K562 (cell line): ENCODE results near the gene PRND. TPM values are rescaled to one million over a fixed set of nuclear protein-coding genes. Genes with fewer than 3 reads are reported as not detected.
"Not testable (repeated sequence)": the region's sequence is repeated elsewhere in the genome, so short reads cannot be mapped to it uniquely, and the experiment has no call there.

ENCODE experiments used
- ATAC-seq: fragments of 200-7000 bp; cut with Tn5 transposase; 3 replicates; pipeline ENCODE4 v1.9.1; 2020; ENCODE audit warnings: moderate library complexity
- BruUV-seq: library from RNA; stranded (reverse); fragments of 400-500 nt; replicated peaks from 2 replicates; lab custom pipeline; 2021; lab: Mats Ljungman, UMichigan
- CTCF ChIA-PET: fragments of 300-600 bp; formaldehyde crosslinking; extraction: SDS; loops from one replicate; lab custom pipeline; 2021; ENCODE audit warnings: low intra/inter-chr PET ratio; lab: Yijun Ruan, JAX
- POLR2A ChIA-PET: fragments of 300-600, 350-650 bp; sonication (Branson Sonifier 250); formaldehyde crosslinking; extraction: SDS; loops from one replicate; lab custom pipeline; 2021; ENCODE audit warnings: antibody characterized with exemption, inconsistent platforms; lab: Yijun Ruan, JAX
- DNase-seq, 4 experiments: peaks; one replicate each; pipeline versions ENCODE4 v3.0.0 to v3.0.0-alpha.2; 2011 to 2018; ENCODE audit warnings: low spot score in 3 of 4, mixed read lengths in 3 of 4; ENCODE audit errors: extremely low read depth in 1 of 4
- FAIRE-seq: peaks from 2 replicates; lab custom pipeline; 2011; peaks lifted over from hg19 to GRCh38; lab: Jason Lieb, UNC
- H2AFZ ChIP-seq: 2 replicates; pipeline ENCODE4 v1.6.0; 2011; ENCODE audit warnings: low read depth, low read length, control low read depth, inconsistent platforms
- H3K27ac ChIP-seq: fragments of 200-600 bp; 3 replicates; pipeline ENCODE4 v1.8.0; 2011; ENCODE audit warnings: low read depth, mild to moderate bottlenecking, control low read depth, inconsistent platforms, low read length, moderate library complexity, mixed read lengths; ENCODE audit errors: extremely low read depth
- H3K27me3 ChIP-seq, 2 experiments: fragments of 300-600 bp in 1 of 2; 2 replicates in 1 of 2; 3 replicates in 1 of 2; pipeline versions ENCODE4 v1.6.0 to v1.8.0; 2011; ENCODE audit warnings: inconsistent platforms in 2 of 2, low read length in 2 of 2, mild to moderate bottlenecking in 1 of 2, mixed read lengths in 1 of 2, moderate library complexity in 1 of 2; ENCODE audit not compliant: control insufficient read depth in 2 of 2, insufficient read depth in 2 of 2
- H3K36me3 ChIP-seq: fragments of 300-600 bp; 3 replicates; pipeline ENCODE4 v1.8.0; 2011; ENCODE audit warnings: mild to moderate bottlenecking, low read length, inconsistent platforms; ENCODE audit not compliant: control insufficient read depth, insufficient read depth
- H3K4me1 ChIP-seq, 2 experiments: fragments of 200-600 bp in 1 of 2; replicated peaks in 1 of 2; 2 replicates in 1 of 2; 3 replicates in 1 of 2; pipeline versions ENCODE4 v1.5.1 to v1.8.0; 2011; ENCODE audit warnings: inconsistent platforms in 2 of 2, low read length in 2 of 2, mild to moderate bottlenecking in 1 of 2, mixed read lengths in 1 of 2, moderate library complexity in 1 of 2; ENCODE audit not compliant: control insufficient read depth in 2 of 2, insufficient read depth in 2 of 2
- H3K4me2 ChIP-seq: 2 replicates; pipeline ENCODE4 v1.6.1; 2011; ENCODE audit warnings: low read length, control low read depth, inconsistent platforms, mixed read lengths; ENCODE audit not compliant: insufficient read depth
- H3K4me3 ChIP-seq: fragments of 200-600 bp; sonication (generic), shearing (Covaris generic); 2 replicates; pipeline ENCODE4 v1.5.1; 2016; ENCODE audit warnings: control low read depth, inconsistent platforms
- H3K79me2 ChIP-seq: fragments of 200-600 bp; 3 replicates; pipeline ENCODE4 v1.8.0; 2011; ENCODE audit warnings: low read length, inconsistent platforms; ENCODE audit not compliant: control insufficient read depth, insufficient read depth
- H3K9ac ChIP-seq, 2 experiments: 2 replicates each; pipeline versions ENCODE4 v1.6.0 to v1.6.1; 2011; ENCODE audit warnings: low read depth in 2 of 2, low read length in 2 of 2, control low read depth in 1 of 2, inconsistent platforms in 1 of 2, mild to moderate bottlenecking in 1 of 2, mixed read lengths in 1 of 2; ENCODE audit not compliant: insufficient read depth in 1 of 2
- H3K9me1 ChIP-seq: one replicate; pipeline ENCODE4 v1.6.0; 2011; ENCODE audit warnings: inconsistent platforms, mild to moderate bottlenecking, low read length, moderate library complexity; ENCODE audit not compliant: control insufficient read depth, insufficient read depth
- H3K9me3 ChIP-seq: replicated peaks from 2 replicates; pipeline ENCODE4 v1.5.1; 2011; ENCODE audit warnings: low read depth, low read length, inconsistent platforms; ENCODE audit not compliant: control insufficient read depth, insufficient read depth
- H4K20me1 ChIP-seq: replicated peaks from 2 replicates; pipeline ENCODE4 v1.6.1; 2011; ENCODE audit warnings: low read length, inconsistent platforms, mixed read lengths; ENCODE audit not compliant: control insufficient read depth, insufficient read depth
- DPF2 ChIP-seq: fragments of 450-650 bp; IDR thresholded peaks from 2 replicates; pipeline ENCODE4 v1.6.1; 2016
- KHSRP ChIP-seq: fragments of 450-650 bp; IDR thresholded peaks from 2 replicates; pipeline ENCODE4 v1.6.1; 2017
- LARP7 ChIP-seq: fragments of 450-650 bp; IDR thresholded peaks from 2 replicates; pipeline ENCODE4 v1.6.1; 2016
- NCOA1 ChIP-seq: fragments of 450-650 bp; IDR thresholded peaks from 2 replicates; pipeline ENCODE4 v1.6.1; 2016; ENCODE audit warnings: low read depth
- PHF8 ChIP-seq: fragments of 200-600 bp; sonication (generic); IDR thresholded peaks from 2 replicates; pipeline ENCODE4 v1.6.1; 2012; ENCODE audit warnings: mixed run types, mild to moderate bottlenecking, inconsistent platforms, low read length, moderate library complexity, borderline replicate concordance
- SIX5 ChIP-seq, 2 experiments: IDR thresholded peaks; 2 replicates each; pipeline ENCODE4 v1.6.1; 2011; ENCODE audit warnings: low read length in 2 of 2, borderline replicate concordance in 1 of 2, low read depth in 1 of 2, mild to moderate bottlenecking in 1 of 2, moderate library complexity in 1 of 2; ENCODE audit not compliant: insufficient read depth in 1 of 2
- SLC30A9 ChIP-seq: fragments of 250-450 bp; sonication (Bioruptor Pico); IDR thresholded peaks from 2 replicates; pipeline ENCODE4 v1.8.0; 2022; ENCODE audit warnings: mild to moderate bottlenecking, moderate library complexity
- SMAD3 ChIP-seq: fragments of 450-650 bp; formaldehyde crosslinking; conservative IDR thresholded peaks from 2 replicates; pipeline ENCODE4 v1.4.0; 2020; ENCODE audit warnings: mild to moderate bottlenecking
- TAL1 ChIP-seq: fragments of 450-650 bp; IDR thresholded peaks from 2 replicates; pipeline ENCODE4 v1.6.1; 2016; ENCODE audit warnings: mild to moderate bottlenecking
- ZBED1 ChIP-seq: IDR thresholded peaks from 2 replicates; pipeline ENCODE4 v1.6.1; 2014
- ZFP1 ChIP-seq: fragments of 450-650 bp; formaldehyde crosslinking; IDR thresholded peaks from 2 replicates; pipeline ENCODE4 v1.4.0; 2020; ENCODE audit warnings: mild to moderate bottlenecking, mixed read lengths
- ZNF217 ChIP-seq: sonication (generic); formaldehyde crosslinking; IDR thresholded peaks from 2 replicates; pipeline ENCODE4 v1.8.0; 2022; ENCODE audit warnings: mild to moderate bottlenecking, missing genetic modification reagents
- ZNF583 ChIP-seq: fragments of 250-450 bp; sonication (Bioruptor Pico); IDR thresholded peaks from 2 replicates; pipeline ENCODE4 v1.4.0; 2020
- ZNF77 ChIP-seq: fragments of 250-450 bp; sonication (Bioruptor Pico); IDR thresholded peaks from 2 replicates; pipeline ENCODE4 v1.5.0; 2020
- WGBS: fragments of 100-300 bp; shearing (Covaris generic); methylation state at CpG from one replicate; pipeline ENCODE4 v1.1.6; 2016; ENCODE audit warnings: low coverage, mixed read lengths; ENCODE audit not compliant: insufficient coverage; ENCODE audit errors: missing lambda C conversion rate; 5-methylcytosine and 5-hydroxymethylcytosine counted together
- in situ Hi-C: fragments of 300-500 bp; cut with MboI; formaldehyde crosslinking; loops from 4 replicates; pipeline ENCODE4 v1.15.0; 2018; ENCODE audit warnings: inconsistent platforms, mixed read lengths
- intact Hi-C: fragments of 100-400 bp; cut with micrococcal nuclease; formaldehyde crosslinking; loops from 2 replicates; pipeline ENCODE4 v1.14.2; 2022
- polyA plus RNA-seq, 8 experiments: library from polyadenylated mRNA; depleted of rRNA in 4 of 8; stranded (reverse) in 5 of 8; unstranded in 3 of 8; fragments of >200 nt; fragmentation: Nextera tagmentation in 2 of 8; fragmentation: Illumina TruSeq in 1 of 8; extraction: Ambion mirVana in 2 of 8; extraction: Trizol in 1 of 8; gene quantifications; 2 replicates each; pipeline versions ENCODE4 v1.2.1 to v1.2.3, GENCODE V29; 2011 to 2014; ENCODE audit warnings: inconsistent platforms in 1 of 8, missing spikeins in 1 of 8
- total RNA-seq, 7 experiments: library from RNA; depleted of rRNA in 6 of 7; stranded (reverse); fragments of >200 nt in 6 of 7; fragmentation: Illumina TruSeq in 2 of 7; extraction: Trizol in 2 of 7; gene quantifications; 2 replicates each; pipeline versions ENCODE4 v1.2.1 to v1.2.3, GENCODE V29; 2011 to 2021; ENCODE audit warnings: low replicate concordance in 1 of 7
- TF ChIP-seq, protein P1 (sequence below): sonication (generic); formaldehyde crosslinking; IDR thresholded peaks from 2 replicates; pipeline ENCODE4 v1.8.1; 2023; ENCODE audit warnings: mild to moderate bottlenecking, missing genetic modification reagents
- TF ChIP-seq, protein P2 (sequence below): fragments of 450-650 bp; formaldehyde crosslinking; IDR thresholded peaks from 2 replicates; pipeline ENCODE4 v1.4.0; 2020; ENCODE audit warnings: mild to moderate bottlenecking
- TF ChIP-seq, protein P3 (sequence below): sonication (generic); formaldehyde crosslinking; IDR thresholded peaks from 2 replicates; pipeline ENCODE4 v1.9.0; 2022; ENCODE audit warnings: mild to moderate bottlenecking, missing genetic modification reagents

Gene PRND
- total and polyA plus RNA-seq, 9 of the 15 experiments (the other 6 are each of a cell fraction or from before 2014, with no cell fraction given): not detected

DNA sequence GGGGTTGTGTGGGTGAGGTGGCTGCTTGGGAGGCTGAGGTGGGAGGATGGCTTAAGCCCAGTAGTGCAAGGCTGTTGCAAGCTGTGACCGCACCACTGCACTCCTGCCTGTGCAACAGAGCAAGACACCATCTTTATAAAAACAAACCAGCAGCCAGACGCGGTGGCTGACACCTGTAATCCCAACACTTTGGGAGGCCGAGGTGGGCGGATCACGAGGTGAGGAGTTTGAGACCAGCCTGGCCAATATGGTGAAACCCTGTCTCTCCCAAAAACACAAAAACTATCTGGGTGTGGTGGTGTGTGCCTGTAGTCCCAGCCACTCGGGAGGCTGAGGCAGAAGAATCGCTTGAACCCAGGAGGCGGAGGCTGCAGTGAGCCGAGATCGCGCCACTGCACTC, 14.8 kb upstream of the PRND start:
- POLR2A ChIA-PET, H2AFZ ChIP-seq, H3K36me3 ChIP-seq, H3K4me3 ChIP-seq, DNase-seq, CTCF ChIA-PET, in situ Hi-C loops, H3K4me1 ChIP-seq, FAIRE-seq, H3K9me1 ChIP-seq, H3K79me2 ChIP-seq, ATAC-seq, intact Hi-C loops, H3K4me2 ChIP-seq, H3K9ac ChIP-seq, H3K27ac ChIP-seq, BruUV-seq, H4K20me1 ChIP-seq, H3K9me3 ChIP-seq: not testable (repeated sequence)
- WGBS: 26% methylated on average over 11 of the region's 12 CpGs
- peaks cover 0 to 30% of the 10 kb centered on the region in 2 experiments; a peak in 3 of 5 replicates for H3K27me3 ChIP-seq

- H3K9me1 ChIP-seq: no peaks in the 10 kb centered on the region
- intact Hi-C loops: no loop called here
- H3K9ac ChIP-seq: no peak overlapping the region
- in situ Hi-C loops: no loop called here
- H3K4me2 ChIP-seq: no peak overlapping the region
- no peaks in the 10 kb centered on the region for H3K79me2 ChIP-seq
- 5% methylated on average over 3 of the region's 3 CpGs for WGBS
- no TSS peak for BruUV-seq
- POLR2A ChIA-PET: no interaction called here
- ATAC-seq (no peak), FAIRE-seq (no peak), DNase-seq (no peak)
- no peak overlapping the region for H3K4me3 ChIP-seq
- no peaks in the 10 kb centered on the region for H3K9me3 ChIP-seq
- H4K20me1 ChIP-seq: no peaks in the 10 kb centered on the region
- H3K4me1 ChIP-seq: no peaks in the 10 kb centered on the region; a peak in 1 of 5 replicates
- no peaks in the 10 kb centered on the region for H3K36me3 ChIP-seq
- peaks cover 0 to 30% of the 10 kb centered on the region in 2 experiments; a peak in 3 of 5 replicates for H3K27me3 ChIP-seq
- H2AFZ ChIP-seq: no peak overlapping the region
- CTCF ChIA-PET: no interaction called here
- no peak overlapping the region for H3K27ac ChIP-seq
- TF ChIP-seq ZNF77 (no peak), KHSRP (no peak), DPF2 (no peak), ZBED1 (no peak), ZNF217 (CRISPR knock-in tag) (no peak), ZFP1 (CRISPR knock-in tag) (no peak), TAL1 (no peak), ZNF583 (CRISPR knock-in tag) (no peak), LARP7 (no peak), PHF8 (no peak), SMAD3 (no peak), SIX5 (IDR thresholded peaks at IDR 0.05; ENCODE audit: borderline replicate concordance in 1 of 2, insufficient read depth in 1 of 2, low read depth in 1 of 2, low read length in 2 of 2) (no peak), NCOA1 (no peak), SLC30A9 (no peak)
- TF ChIP-seq, protein P1, sequence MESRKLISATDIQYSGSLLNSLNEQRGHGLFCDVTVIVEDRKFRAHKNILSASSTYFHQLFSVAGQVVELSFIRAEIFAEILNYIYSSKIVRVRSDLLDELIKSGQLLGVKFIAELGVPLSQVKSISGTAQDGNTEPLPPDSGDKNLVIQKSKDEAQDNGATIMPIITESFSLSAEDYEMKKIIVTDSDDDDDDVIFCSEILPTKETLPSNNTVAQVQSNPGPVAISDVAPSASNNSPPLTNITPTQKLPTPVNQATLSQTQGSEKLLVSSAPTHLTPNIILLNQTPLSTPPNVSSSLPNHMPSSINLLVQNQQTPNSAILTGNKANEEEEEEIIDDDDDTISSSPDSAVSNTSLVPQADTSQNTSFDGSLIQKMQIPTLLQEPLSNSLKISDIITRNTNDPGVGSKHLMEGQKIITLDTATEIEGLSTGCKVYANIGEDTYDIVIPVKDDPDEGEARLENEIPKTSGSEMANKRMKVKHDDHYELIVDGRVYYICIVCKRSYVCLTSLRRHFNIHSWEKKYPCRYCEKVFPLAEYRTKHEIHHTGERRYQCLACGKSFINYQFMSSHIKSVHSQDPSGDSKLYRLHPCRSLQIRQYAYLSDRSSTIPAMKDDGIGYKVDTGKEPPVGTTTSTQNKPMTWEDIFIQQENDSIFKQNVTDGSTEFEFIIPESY (CRISPR knock-in tag): no peak
- TF ChIP-seq, protein P2, sequence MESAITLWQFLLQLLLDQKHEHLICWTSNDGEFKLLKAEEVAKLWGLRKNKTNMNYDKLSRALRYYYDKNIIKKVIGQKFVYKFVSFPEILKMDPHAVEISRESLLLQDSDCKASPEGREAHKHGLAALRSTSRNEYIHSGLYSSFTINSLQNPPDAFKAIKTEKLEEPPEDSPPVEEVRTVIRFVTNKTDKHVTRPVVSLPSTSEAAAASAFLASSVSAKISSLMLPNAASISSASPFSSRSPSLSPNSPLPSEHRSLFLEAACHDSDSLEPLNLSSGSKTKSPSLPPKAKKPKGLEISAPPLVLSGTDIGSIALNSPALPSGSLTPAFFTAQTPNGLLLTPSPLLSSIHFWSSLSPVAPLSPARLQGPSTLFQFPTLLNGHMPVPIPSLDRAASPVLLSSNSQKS (CRISPR knock-in tag): no peak
- TF ChIP-seq, protein P3, sequence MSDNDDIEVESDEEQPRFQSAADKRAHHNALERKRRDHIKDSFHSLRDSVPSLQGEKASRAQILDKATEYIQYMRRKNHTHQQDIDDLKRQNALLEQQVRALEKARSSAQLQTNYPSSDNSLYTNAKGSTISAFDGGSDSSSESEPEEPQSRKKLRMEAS (CRISPR knock-in tag): no peak
These were observed 13.7 kb upstream of the PRND start for GRCh38 chr20:4708036-4708435.
